Activated T-cell treated with anti-CD3 and anti-CD28 coated beads, Interleukin-2, amount 50 U/mL, for 48 hours (primary cell): ENCODE data around the gene NEIL3.

Experiments
- DNase-seq, 2 experiments: peaks; one replicate each; pipeline ENCODE4 v3.0.0-alpha.2; 2020

Gene NEIL3

GRCh38 chr4:177309522-177310371 is at the start of gene NEIL3:
NEIL3 (plus strand) TSS chr4:177309874; CDS start chr4:177309954, 80 bp downstream.
- peak; percentile 97 to 98 for DNase-seq

- no peak for DNase-seq
Measured at GRCh38 chr4:177263818-177264217, 45.9 kb upstream of the NEIL3 start.

GRCh38 chr4:177264788-177265422 is 44.8 kb upstream of the NEIL3 start:
- no peak for DNase-seq

GRCh38 chr4:177265729-177266128 is 43.9 kb upstream of the NEIL3 start:
- no peak for DNase-seq

- no peak for DNase-seq
Measured at GRCh38 chr4:177266506-177266905, 43.2 kb upstream of the NEIL3 start.

- DNase-seq, result no peak
Measured at GRCh38 chr4:177267911-177268310, 41.8 kb upstream of the NEIL3 start.

GRCh38 chr4:177271091-177271490 is 38.6 kb upstream of the NEIL3 start:
- no peak for DNase-seq

GRCh38 chr4:177271915-177272766 is 37.5 kb upstream of the NEIL3 start:
- DNase-seq, result no peak

- no peak for DNase-seq
Measured at GRCh38 chr4:177275999-177276398, 33.7 kb upstream of the NEIL3 start.

- DNase-seq, result no peak
Measured at GRCh38 chr4:177281351-177281909, 28.2 kb upstream of the NEIL3 start.

- DNase-seq, result no peak
Measured at GRCh38 chr4:177282284-177282835, 27.3 kb upstream of the NEIL3 start.

- no peak for DNase-seq
Measured at GRCh38 chr4:177283167-177283566, 26.5 kb upstream of the NEIL3 start.

- peak in 1 of 2 experiments; percentile 22 for DNase-seq
Measured at GRCh38 chr4:177285953-177286352, 23.7 kb upstream of the NEIL3 start.

- DNase-seq, result no peak
Measured at GRCh38 chr4:177287255-177287654, 22.4 kb upstream of the NEIL3 start.

GRCh38 chr4:177288335-177288734 is 21.3 kb upstream of the NEIL3 start:
- DNase-seq, result no peak

- no peak for DNase-seq
Measured at GRCh38 chr4:177290780-177291179, 18.9 kb upstream of the NEIL3 start.

- no peak for DNase-seq
Measured at GRCh38 chr4:177292171-177292570, 17.5 kb upstream of the NEIL3 start.

GRCh38 chr4:177293208-177294033 is 16.3 kb upstream of the NEIL3 start:
- DNase-seq, result no peak

- no peak for DNase-seq
Measured at GRCh38 chr4:177297785-177298391, 11.8 kb upstream of the NEIL3 start.

- no peak for DNase-seq
Measured at GRCh38 chr4:177301126-177301639, 8.5 kb upstream of the NEIL3 start.
